Panc1 (cell line): ENCODE data around the gene CROCC2. TPM values are rescaled to one million over a fixed set of nuclear protein-coding genes. Genes with fewer than 3 reads are reported as not detected.
A peak's percentile ranks its signal among the peaks of the same experiment; 100 is the strongest.

Experiments
- ATAC-seq: fragments of 200-7000 bp; cut with Tn5 transposase; 2 replicates; pipeline ENCODE4 v1.9.1; 2020; ENCODE audit warnings: mild to moderate bottlenecking, moderate library complexity
- BruUV-seq: library from RNA; stranded (reverse); fragments of 400-500 nt; replicated peaks from 2 replicates; lab custom pipeline; 2021; lab: Mats Ljungman, UMichigan
- CTCF ChIA-PET: fragments of 300-600 bp; sonication (Branson Sonifier 250); formaldehyde crosslinking; loops from one replicate; lab custom pipeline; 2022; ENCODE audit warnings: antibody characterized with exemption; lab: Charles Lee
- POLR2A ChIA-PET: fragments of 300-600 bp; sonication (Branson Sonifier 250); formaldehyde crosslinking; loops from one replicate; lab custom pipeline; 2022; ENCODE audit warnings: antibody characterized with exemption; lab: Charles Lee
- DNase-seq: peaks from one replicate; pipeline ENCODE4 v3.0.0-alpha.2; 2010; ENCODE audit warnings: low read depth, low spot score
- H3K27ac ChIP-seq: 2 replicates; pipeline ENCODE4 v1.5.1; 2011; ENCODE audit warnings: mild to moderate bottlenecking, low read length, inconsistent platforms
- H3K27me3 ChIP-seq: fragments of 200-500 bp; sonication (Bioruptor generic); 2 replicates; pipeline ENCODE4 v1.6.0; 2014; ENCODE audit warnings: low read length, inconsistent platforms; ENCODE audit not compliant: control insufficient read depth, insufficient read depth
- H3K36me3 ChIP-seq: fragments of 200-500 bp; sonication (Bioruptor generic); 2 replicates; pipeline ENCODE4 v1.5.1; 2014; ENCODE audit warnings: inconsistent platforms, mild to moderate bottlenecking, low read length, moderate library complexity; ENCODE audit not compliant: control insufficient read depth, insufficient read depth
- H3K4me1 ChIP-seq: 2 replicates; pipeline ENCODE4 v1.5.1; 2011; ENCODE audit warnings: inconsistent platforms, mild to moderate bottlenecking, low read length, moderate library complexity; ENCODE audit not compliant: control insufficient read depth, insufficient read depth
- H3K4me3 ChIP-seq, 2 experiments: 2 replicates each; pipeline ENCODE4 v1.5.1; 2011 to 2012; ENCODE audit warnings: low read depth in 2 of 2, low read length in 2 of 2, mild to moderate bottlenecking in 2 of 2, inconsistent platforms in 1 of 2, moderate library complexity in 1 of 2
- H3K9me3 ChIP-seq: fragments of 200-500 bp; sonication (Bioruptor generic); 2 replicates; pipeline ENCODE4 v1.5.1; 2014; ENCODE audit warnings: low read depth, mild to moderate bottlenecking, inconsistent platforms, low read length, moderate library complexity; ENCODE audit not compliant: control insufficient read depth, insufficient read depth
- CTCF ChIP-seq: fragments of 450-650 bp; IDR thresholded peaks from 2 replicates; pipeline ENCODE4 v1.5.1; 2017; ENCODE audit warnings: mild to moderate bottlenecking
- POLR2AphosphoS5 ChIP-seq: IDR thresholded peaks from 2 replicates; pipeline ENCODE4 v1.6.1; 2012; ENCODE audit warnings: mild to moderate bottlenecking, low read depth, low read length, moderate library complexity
- SIN3A ChIP-seq: IDR thresholded peaks from 2 replicates; pipeline ENCODE4 v1.6.1; 2012; ENCODE audit warnings: low read depth, mild to moderate bottlenecking, low read length, moderate library complexity, borderline replicate concordance; ENCODE audit not compliant: insufficient read depth
- TCF7L2 ChIP-seq: IDR thresholded peaks from 2 replicates; pipeline ENCODE4 v1.6.1; 2011; ENCODE audit warnings: mild to moderate bottlenecking, low read depth, low read length, inconsistent platforms
- in situ Hi-C: cut with HindIII; loops from 2 replicates; pipeline ENCODE4 v1.10.0; 2016; ENCODE audit warnings: low sequenced_read_pairs, low pct_unique_long_range_greater_than_20kb
- intact Hi-C: fragments of 100-400 bp; cut with micrococcal nuclease; formaldehyde crosslinking; loops from one replicate; pipeline ENCODE4 v1.10.0; 2022; ENCODE audit not compliant: unreplicated experiment
- total RNA-seq: library from RNA; stranded (reverse); gene quantifications from one replicate; pipeline ENCODE4 v1.2.1, GENCODE V29; 2021; ENCODE audit not compliant: unreplicated experiment
- TF ChIP-seq, protein P1 (sequence below), 2 experiments: IDR thresholded peaks; 2 replicates each; pipeline ENCODE4 v1.6.1; 2011 to 2012; ENCODE audit warnings: low read depth in 2 of 2, control low read depth in 1 of 2, low read length in 1 of 2, mild to moderate bottlenecking in 1 of 2, moderate library complexity in 1 of 2; ENCODE audit not compliant: insufficient read depth in 1 of 2

CROCC2 gene
- total RNA-seq, 1 experiment from 2014 or later, result 0.23 TPM

DNA sequence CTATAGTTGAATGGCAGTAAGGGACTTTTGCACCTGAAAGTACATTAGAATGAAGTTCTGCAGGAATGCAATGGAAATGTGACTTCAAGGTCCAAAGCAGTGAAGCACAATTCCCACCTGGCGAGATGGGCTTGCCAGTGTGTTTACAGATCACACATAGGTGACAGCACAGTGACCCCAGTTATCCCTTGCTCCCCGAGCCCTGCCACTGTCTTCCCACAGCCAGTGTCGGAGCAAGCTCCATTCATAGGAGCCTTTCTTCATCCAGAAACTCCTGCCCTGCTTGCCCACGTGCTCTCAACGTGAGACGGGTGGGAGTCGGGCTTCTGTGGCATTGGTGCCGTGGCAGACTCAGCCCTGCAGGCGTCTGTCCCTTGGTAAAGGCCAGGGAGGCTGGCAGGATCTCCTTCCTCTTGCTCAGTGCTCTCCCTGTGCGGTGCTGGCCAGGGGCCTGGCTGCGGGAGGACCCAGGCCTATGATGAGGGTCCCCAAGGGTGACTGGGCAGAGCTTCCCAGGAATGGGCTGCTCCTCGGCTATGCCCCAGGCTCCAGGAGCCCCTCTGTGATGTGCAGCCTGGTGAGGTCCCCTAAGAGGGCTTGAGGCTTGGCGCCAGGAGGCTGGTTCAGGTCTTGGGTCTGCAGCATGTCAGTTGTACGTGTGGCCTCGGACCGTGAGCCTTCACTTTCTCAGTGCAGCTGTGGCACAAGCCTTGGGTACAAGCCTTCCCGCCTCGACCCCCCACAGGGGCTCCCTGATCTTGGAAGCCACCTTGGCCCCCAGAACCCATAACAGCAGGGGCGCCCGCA lies 132.4 kb downstream of the CROCC2 start:
- CTCF ChIA-PET, result no interaction called here
- intact Hi-C loops, result no loop called here
- no peak overlapping the region for H3K4me3 ChIP-seq
- H3K9me3 ChIP-seq, result no peaks in the 10 kb centered on the region
- POLR2A ChIA-PET, result interaction anchor here (0.6 to 0.7 kb wide), 2 partner anchors 46 to 664 kb away, joined by 3 to 20 read pairs; no protein-coding TSS in a partner anchor
- no TSS peak for BruUV-seq
- no peak overlapping the region for H3K27ac ChIP-seq
- in situ Hi-C loops, result no loop called here
- TF ChIP-seq POLR2AphosphoS5, result no peak
- H3K27me3 ChIP-seq, result no peaks in the 10 kb centered on the region
- ATAC-seq (no peak), DNase-seq (no peak)
- no peaks in the 10 kb centered on the region for H3K36me3 ChIP-seq
- no peaks in the 10 kb centered on the region; the same call in 1 of the 2 replicates for H3K4me1 ChIP-seq

GRCh38 chr2:241039416-241039815 lies 133.3 kb downstream of the CROCC2 start:
- no peaks in the 10 kb centered on the region for H3K36me3 ChIP-seq
- DNase-seq (no peak), ATAC-seq (peak; percentile 43; the same call in 1 of the 2 replicates)
- H3K27ac ChIP-seq, result no peak overlapping the region
- no peaks in the 10 kb centered on the region for H3K27me3 ChIP-seq
- intact Hi-C loops (no loop called here), in situ Hi-C loops (no loop called here)
- ChIA-PET POLR2A (no interaction called here), CTCF (no interaction called here)
- no peaks in the 10 kb centered on the region for H3K4me1 ChIP-seq
- no TSS peak for BruUV-seq
- TF ChIP-seq POLR2AphosphoS5 (no peak), SIN3A (no peak)
- H3K9me3 ChIP-seq, result no peaks in the 10 kb centered on the region
- no peak overlapping the region for H3K4me3 ChIP-seq

DNA sequence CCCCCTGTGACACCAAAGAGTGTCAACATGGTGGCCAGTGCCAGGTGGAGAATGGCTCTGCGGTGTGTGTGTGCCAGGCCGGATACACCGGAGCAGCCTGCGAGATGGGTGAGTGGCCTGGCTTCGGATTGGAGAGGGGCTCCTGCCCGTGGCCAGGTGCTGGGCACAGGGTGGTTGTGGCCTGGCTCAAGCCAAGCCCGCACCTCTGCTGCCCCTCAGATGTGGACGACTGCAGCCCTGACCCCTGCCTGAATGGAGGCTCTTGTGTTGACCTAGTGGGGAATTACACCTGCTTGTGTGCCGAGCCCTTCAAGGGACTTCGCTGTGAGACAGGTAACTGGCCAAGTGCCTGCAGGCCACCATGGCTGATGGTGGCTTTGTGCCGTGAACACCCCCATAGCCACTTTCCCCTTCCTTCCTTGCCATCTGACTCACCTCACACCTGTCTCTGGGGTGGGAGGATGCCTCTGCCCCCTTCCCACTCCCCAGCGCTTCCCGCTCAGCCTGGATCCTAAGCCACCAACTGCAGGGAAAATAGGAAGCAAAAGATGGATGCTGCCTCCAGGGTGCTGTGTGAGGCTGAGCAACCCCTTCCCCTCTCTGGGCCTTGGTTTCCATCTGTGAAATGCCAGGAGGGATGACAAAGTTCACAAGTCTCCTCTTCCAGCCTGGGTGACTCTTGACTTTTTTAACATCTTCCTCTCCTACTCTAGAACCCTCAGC lies 134.1 kb downstream of the CROCC2 start:
- CTCF ChIA-PET, result no interaction called here
- Histone ChIP-seq H3K27me3 (no peaks in the 10 kb centered on the region), H3K4me3 (no peak overlapping the region), H3K27ac (no peak overlapping the region), H3K4me1 (no peaks in the 10 kb centered on the region), H3K36me3 (no peaks in the 10 kb centered on the region), H3K9me3 (no peaks in the 10 kb centered on the region)
- no peak for ATAC-seq
- no peak for DNase-seq
- POLR2A ChIA-PET, result no interaction called here
- BruUV-seq, result no TSS peak
- TF ChIP-seq CTCF, result no peak
- TF ChIP-seq POLR2AphosphoS5, result no peak
- no peak for TF ChIP-seq TCF7L2
- TF ChIP-seq SIN3A, result no peak
- TF ChIP-seq, protein P1, sequence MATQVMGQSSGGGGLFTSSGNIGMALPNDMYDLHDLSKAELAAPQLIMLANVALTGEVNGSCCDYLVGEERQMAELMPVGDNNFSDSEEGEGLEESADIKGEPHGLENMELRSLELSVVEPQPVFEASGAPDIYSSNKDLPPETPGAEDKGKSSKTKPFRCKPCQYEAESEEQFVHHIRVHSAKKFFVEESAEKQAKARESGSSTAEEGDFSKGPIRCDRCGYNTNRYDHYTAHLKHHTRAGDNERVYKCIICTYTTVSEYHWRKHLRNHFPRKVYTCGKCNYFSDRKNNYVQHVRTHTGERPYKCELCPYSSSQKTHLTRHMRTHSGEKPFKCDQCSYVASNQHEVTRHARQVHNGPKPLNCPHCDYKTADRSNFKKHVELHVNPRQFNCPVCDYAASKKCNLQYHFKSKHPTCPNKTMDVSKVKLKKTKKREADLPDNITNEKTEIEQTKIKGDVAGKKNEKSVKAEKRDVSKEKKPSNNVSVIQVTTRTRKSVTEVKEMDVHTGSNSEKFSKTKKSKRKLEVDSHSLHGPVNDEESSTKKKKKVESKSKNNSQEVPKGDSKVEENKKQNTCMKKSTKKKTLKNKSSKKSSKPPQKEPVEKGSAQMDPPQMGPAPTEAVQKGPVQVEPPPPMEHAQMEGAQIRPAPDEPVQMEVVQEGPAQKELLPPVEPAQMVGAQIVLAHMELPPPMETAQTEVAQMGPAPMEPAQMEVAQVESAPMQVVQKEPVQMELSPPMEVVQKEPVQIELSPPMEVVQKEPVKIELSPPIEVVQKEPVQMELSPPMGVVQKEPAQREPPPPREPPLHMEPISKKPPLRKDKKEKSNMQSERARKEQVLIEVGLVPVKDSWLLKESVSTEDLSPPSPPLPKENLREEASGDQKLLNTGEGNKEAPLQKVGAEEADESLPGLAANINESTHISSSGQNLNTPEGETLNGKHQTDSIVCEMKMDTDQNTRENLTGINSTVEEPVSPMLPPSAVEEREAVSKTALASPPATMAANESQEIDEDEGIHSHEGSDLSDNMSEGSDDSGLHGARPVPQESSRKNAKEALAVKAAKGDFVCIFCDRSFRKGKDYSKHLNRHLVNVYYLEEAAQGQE (IDR thresholded peaks at IDR 0.05; ENCODE audit: insufficient read depth in 1 of 2, low read depth in 2 of 2, low read length in 1 of 2), result no peak
- intact Hi-C loops, result no loop called here
- in situ Hi-C loops, result no loop called here
